Kidney (tissue), 14 donors: ENCODE measurements around the gene SLC45A1. TPM values are rescaled to one million over a fixed set of nuclear protein-coding genes. Genes with fewer than 3 reads are reported as not detected.

ENCODE experiments used
- DNase-seq, 5 donors: peaks; one replicate each; pipeline ENCODE4 v3.0.0-alpha.2; 2013 to 2020
- FAIRE-seq: peaks from 2 replicates; lab custom pipeline; 2012; peaks lifted over from hg19 to GRCh38; lab: Jason Lieb, UNC
- H3K27ac ChIP-seq, 2 donors: one replicate each; pipeline ENCODE4 v1.7.0; 2013; ENCODE audit warnings: low read depth in 2 of 2, low read length in 2 of 2, inconsistent platforms in 1 of 2
- H3K27me3 ChIP-seq: one replicate; pipeline ENCODE4 v1.7.1; 2013; ENCODE audit warnings: low read length, inconsistent platforms; ENCODE audit not compliant: control insufficient read depth, insufficient read depth
- H3K36me3 ChIP-seq, 3 donors: one replicate each; pipeline versions ENCODE4 v1.7.0 to v1.7.1; 2013; ENCODE audit warnings: low read length in 3 of 3, control low read depth in 1 of 3, inconsistent platforms in 1 of 3; ENCODE audit not compliant: insufficient read depth in 3 of 3, control insufficient read depth in 2 of 3
- H3K4me1 ChIP-seq, 3 donors: one replicate each; pipeline versions ENCODE4 v1.7.0 to v1.7.1; 2013; ENCODE audit warnings: low read length in 3 of 3, inconsistent platforms in 1 of 3, low read depth in 1 of 3; ENCODE audit not compliant: control insufficient read depth in 2 of 3, insufficient read depth in 2 of 3
- H3K4me3 ChIP-seq, 3 donors: one replicate each; pipeline versions ENCODE4 v1.7.0 to v1.8.1; 2013; ENCODE audit warnings: low read length in 3 of 3, control low read depth in 1 of 3, inconsistent platforms in 1 of 3
- H3K9ac ChIP-seq, 3 donors: one replicate each; pipeline versions ENCODE4 v1.7.0 to v1.7.1; 2013; ENCODE audit warnings: low read length in 3 of 3, control low read depth in 1 of 3, inconsistent platforms in 1 of 3
- H3K9me3 ChIP-seq, 3 donors: one replicate each; pipeline versions ENCODE4 v1.7.0 to v1.7.1; 2013; ENCODE audit warnings: low read length in 3 of 3, control low read depth in 1 of 3, inconsistent platforms in 1 of 3; ENCODE audit not compliant: control insufficient read depth in 2 of 3, insufficient read depth in 1 of 3
- intact Hi-C: fragments of 100-400 bp; cut with DNase I; formaldehyde crosslinking; loops from one replicate; pipeline ENCODE4 v1.11.1; 2022
- polyA plus RNA-seq: library from polyadenylated mRNA; stranded (reverse); fragments of 350-450 nt; fragmentation: Illumina TruSeq; extraction: RNeasy Lipid Tissue Mini Kit (QIAGEN cat#74804); gene quantifications from one replicate; pipeline ENCODE4 v1.2.3, GENCODE V29; 2014; ENCODE audit warnings: low read depth, low replicate concordance; ENCODE audit not compliant: insufficient read depth
- total RNA-seq: library from RNA; stranded (reverse); fragmentation: NEBNext Ultra II Directional; extraction: Animal tissue kit (Norgen Biotek cat#: 25700); gene quantifications from one replicate; pipeline ENCODE4 v1.2.1, GENCODE V29; 2021
- TF ChIP-seq, protein P1 (sequence below): IDR thresholded peaks from 3 replicates; pipeline ENCODE4 v1.5.1; 2012; ENCODE audit warnings: mild to moderate bottlenecking, moderate library complexity, borderline replicate concordance; ENCODE audit not compliant: insufficient read depth; ENCODE audit errors: extremely low read depth
- donor health status: control.
- donor health status: control.
- donor health status: control.
- donor health status: control.
- donor health status: control.
- donor health status: DM: yes; HTN: yes; CAD: no.
- donor health status: Normal renal cell carcinoma (clear cell type).

SLC45A1 gene
- total and polyA plus RNA-seq, 2 donors from 2014 or later, result 1.8 to 9.2 TPM

DNA sequence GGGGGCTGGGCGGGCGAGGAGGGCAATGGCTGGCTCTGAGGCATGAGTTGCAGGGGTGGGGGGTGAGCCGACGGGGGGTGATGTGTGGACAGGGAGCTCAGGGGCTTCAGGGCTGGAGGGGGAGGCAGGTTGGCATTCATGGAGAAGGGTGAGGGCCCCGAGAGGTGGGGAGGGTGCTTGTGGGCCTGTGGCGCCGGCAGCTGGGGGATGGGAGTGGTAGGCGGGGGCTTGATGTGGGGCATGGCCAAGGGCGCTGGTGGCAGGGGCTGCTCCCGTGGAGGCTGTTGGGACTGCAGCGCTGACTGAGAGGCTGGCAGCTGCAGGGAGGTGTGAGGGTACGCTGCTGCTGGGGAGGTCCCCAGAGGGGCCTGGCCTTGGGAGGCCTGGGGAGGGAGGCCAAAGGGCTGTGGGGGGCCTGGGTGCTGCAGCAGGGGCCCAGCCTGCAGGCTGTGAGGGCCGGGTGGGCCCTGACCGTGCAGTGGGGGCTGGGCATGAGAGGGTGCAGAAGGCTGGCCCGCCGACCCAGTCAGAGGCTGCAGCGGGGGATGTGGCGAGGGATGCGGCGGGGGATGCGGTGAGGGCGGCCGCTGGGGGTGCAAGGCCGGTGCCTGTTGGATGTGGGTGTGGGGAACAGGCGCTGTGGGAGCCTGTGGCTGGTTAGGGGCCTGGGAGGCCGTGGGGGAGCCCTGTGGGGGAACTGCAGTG lies 42.7 kb downstream of the SLC45A1 start:
- FAIRE-seq (no peak), DNase-seq (peak in 1 of 5 donors; percentile 74)
- peaks cover 3 to 73% (median 49%) of the 10 kb centered on the region in 3 donors for H3K36me3 ChIP-seq
- peaks cover 0 to 22% (median 22%) of the 10 kb centered on the region in 3 donors for H3K4me1 ChIP-seq
- TF ChIP-seq, protein P1, sequence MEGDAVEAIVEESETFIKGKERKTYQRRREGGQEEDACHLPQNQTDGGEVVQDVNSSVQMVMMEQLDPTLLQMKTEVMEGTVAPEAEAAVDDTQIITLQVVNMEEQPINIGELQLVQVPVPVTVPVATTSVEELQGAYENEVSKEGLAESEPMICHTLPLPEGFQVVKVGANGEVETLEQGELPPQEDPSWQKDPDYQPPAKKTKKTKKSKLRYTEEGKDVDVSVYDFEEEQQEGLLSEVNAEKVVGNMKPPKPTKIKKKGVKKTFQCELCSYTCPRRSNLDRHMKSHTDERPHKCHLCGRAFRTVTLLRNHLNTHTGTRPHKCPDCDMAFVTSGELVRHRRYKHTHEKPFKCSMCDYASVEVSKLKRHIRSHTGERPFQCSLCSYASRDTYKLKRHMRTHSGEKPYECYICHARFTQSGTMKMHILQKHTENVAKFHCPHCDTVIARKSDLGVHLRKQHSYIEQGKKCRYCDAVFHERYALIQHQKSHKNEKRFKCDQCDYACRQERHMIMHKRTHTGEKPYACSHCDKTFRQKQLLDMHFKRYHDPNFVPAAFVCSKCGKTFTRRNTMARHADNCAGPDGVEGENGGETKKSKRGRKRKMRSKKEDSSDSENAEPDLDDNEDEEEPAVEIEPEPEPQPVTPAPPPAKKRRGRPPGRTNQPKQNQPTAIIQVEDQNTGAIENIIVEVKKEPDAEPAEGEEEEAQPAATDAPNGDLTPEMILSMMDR, result no peak
- H3K9me3 ChIP-seq, result no peaks in the 10 kb centered on the region
- no peak overlapping the region for H3K9ac ChIP-seq
- no peaks in the 10 kb centered on the region for H3K27me3 ChIP-seq
- H3K27ac ChIP-seq, result no peak overlapping the region
- intact Hi-C loops, result no loop called here
- no peak overlapping the region for H3K4me3 ChIP-seq

DNA sequence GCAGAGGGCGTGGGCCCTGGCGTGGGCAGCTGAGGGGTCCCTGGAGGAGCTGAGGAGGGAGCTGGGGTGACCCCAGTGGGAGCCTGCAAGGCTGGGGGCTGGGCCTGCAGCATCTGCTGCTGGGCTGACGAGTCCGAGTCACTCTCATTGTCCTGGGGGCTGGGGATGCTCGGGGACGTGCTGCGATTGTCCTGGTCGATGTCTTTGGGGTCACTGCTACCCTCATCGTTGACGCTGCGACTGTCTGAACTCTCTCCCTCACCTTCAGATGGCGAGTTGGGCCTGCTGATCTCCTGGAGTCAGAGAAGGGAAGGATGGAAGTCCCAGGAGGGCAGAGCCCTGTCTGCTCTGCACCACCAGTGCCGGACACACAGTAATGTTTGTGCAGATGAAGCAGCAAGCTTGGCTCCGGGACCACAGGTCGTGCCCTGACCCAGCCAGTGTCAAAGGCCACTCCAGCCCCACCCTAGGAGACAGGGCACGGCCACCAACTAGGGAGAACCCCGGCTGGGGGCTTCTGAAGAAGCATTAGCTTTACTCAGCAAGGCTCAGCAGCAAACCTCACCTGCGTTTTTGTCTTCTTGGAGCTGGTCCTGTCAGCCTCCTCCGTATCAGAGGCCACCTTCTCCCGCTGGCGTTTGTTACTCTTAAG lies 43.4 kb downstream of the SLC45A1 start:
- intact Hi-C loops, result no loop called here
- FAIRE-seq (no peak), DNase-seq (no peak)
- Histone ChIP-seq H3K9ac (no peak overlapping the region), H3K9me3 (no peaks in the 10 kb centered on the region), H3K36me3 (peaks cover 3 to 73% (median 47%) of the 10 kb centered on the region in 3 donors), H3K4me1 (peaks cover 0 to 29% (median 22%) of the 10 kb centered on the region in 3 donors), H3K27me3 (no peaks in the 10 kb centered on the region), H3K27ac (no peak overlapping the region), H3K4me3 (no peak overlapping the region)
- TF ChIP-seq, protein P1, result no peak

DNA sequence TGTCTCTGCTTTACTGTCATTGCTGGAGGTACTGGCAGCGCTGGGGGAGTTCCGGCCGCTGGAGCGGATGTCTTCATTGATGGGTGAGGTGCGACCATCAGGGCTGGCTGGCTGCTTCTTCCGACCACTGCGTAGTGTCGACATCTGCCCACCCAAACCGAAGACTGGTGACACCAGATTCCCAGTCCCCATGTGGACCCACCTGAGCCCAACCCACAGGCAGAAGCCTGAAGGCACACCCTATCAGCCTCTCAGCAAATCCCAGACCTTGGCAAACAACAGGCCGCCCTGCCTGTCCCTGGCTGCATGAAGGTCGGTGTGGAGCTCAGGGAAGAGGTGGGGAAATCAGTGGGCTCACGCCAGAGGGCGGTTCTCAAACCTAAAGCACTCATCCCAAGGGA lies 44.8 kb downstream of the SLC45A1 start:
- FAIRE-seq, result no peak
- intact Hi-C loops, result no loop called here
- TF ChIP-seq, protein P1, result no peak
- Histone ChIP-seq H3K27ac (no peak overlapping the region), H3K27me3 (no peaks in the 10 kb centered on the region), H3K9ac (no peak overlapping the region), H3K36me3 (peaks cover 0 to 64% (median 39%) of the 10 kb centered on the region in 3 donors), H3K4me3 (no peak overlapping the region), H3K4me1 (peaks cover 0 to 37% (median 28%) of the 10 kb centered on the region in 3 donors), H3K9me3 (no peaks in the 10 kb centered on the region)
- no peak for DNase-seq
